GM12875 (cell line): ENCODE measurements around the gene PARP8.

Experiments used
- H3K4me3 ChIP-seq: one replicate; pipeline ENCODE4 v1.5.1; 2011; ENCODE audit warnings: low read depth, low read length, control low read depth
- CTCF ChIP-seq: IDR thresholded peaks from 2 replicates; pipeline ENCODE4 v1.5.1; 2011; ENCODE audit warnings: low read depth, mild to moderate bottlenecking, control low read depth, inconsistent platforms, low read length, moderate library complexity, borderline replicate concordance; ENCODE audit not compliant: insufficient read depth

PARP8 gene

GRCh38 chr5:50759526-50760270 is 93.3 kb downstream of the PARP8 start:
- TF ChIP-seq CTCF: no peak
- no peak overlapping the region for H3K4me3 ChIP-seq

- H3K4me3 ChIP-seq: no peak overlapping the region
- TF ChIP-seq CTCF: no peak
Observed at GRCh38 chr5:50763351-50763750, 96.9 kb downstream of the PARP8 start.

- H3K4me3 ChIP-seq: no peak overlapping the region
- TF ChIP-seq CTCF: no peak
Observed at GRCh38 chr5:50763846-50764245, 97.4 kb downstream of the PARP8 start.

- TF ChIP-seq CTCF: no peak
Observed at GRCh38 chr5:50766042-50766441, 99.6 kb downstream of the PARP8 start.

GRCh38 chr5:50766462-50766861 is 100.0 kb downstream of the PARP8 start:
- H3K4me3 ChIP-seq: no peak overlapping the region
- no peak for TF ChIP-seq CTCF

More at GRCh38 chr5:50766042-50766441, 99.6 kb downstream of the PARP8 start:
- H3K4me3 ChIP-seq: no peak overlapping the region

- no peak for TF ChIP-seq CTCF
Observed at GRCh38 chr5:50766967-50767366, 100.5 kb downstream of the PARP8 start.

GRCh38 chr5:50767588-50767987 is 101.2 kb downstream of the PARP8 start:
- no peak overlapping the region for H3K4me3 ChIP-seq
- TF ChIP-seq CTCF: no peak

More at GRCh38 chr5:50766967-50767366, 100.5 kb downstream of the PARP8 start:
- H3K4me3 ChIP-seq: no peak overlapping the region
